Fibroblast of skin of left biceps (primary cell): ENCODE data around the gene NMRAL1.

Experiments
- DNase-seq, 2 experiments: peaks; one replicate each; pipeline ENCODE4 v3.0.0-alpha.2; 2013; ENCODE audit warnings: low read depth in 2 of 2

Gene NMRAL1

GRCh38 chr16:4467916-4468315 is 6.5 kb downstream of the NMRAL1 start:
- DNase-seq = no peak

- no peak for DNase-seq
These were observed 8.2 kb downstream of the NMRAL1 start for GRCh38 chr16:4465977-4466779.

- DNase-seq = no peak
These were observed 10.8 kb downstream of the NMRAL1 start for GRCh38 chr16:4463522-4464163.

DNA sequence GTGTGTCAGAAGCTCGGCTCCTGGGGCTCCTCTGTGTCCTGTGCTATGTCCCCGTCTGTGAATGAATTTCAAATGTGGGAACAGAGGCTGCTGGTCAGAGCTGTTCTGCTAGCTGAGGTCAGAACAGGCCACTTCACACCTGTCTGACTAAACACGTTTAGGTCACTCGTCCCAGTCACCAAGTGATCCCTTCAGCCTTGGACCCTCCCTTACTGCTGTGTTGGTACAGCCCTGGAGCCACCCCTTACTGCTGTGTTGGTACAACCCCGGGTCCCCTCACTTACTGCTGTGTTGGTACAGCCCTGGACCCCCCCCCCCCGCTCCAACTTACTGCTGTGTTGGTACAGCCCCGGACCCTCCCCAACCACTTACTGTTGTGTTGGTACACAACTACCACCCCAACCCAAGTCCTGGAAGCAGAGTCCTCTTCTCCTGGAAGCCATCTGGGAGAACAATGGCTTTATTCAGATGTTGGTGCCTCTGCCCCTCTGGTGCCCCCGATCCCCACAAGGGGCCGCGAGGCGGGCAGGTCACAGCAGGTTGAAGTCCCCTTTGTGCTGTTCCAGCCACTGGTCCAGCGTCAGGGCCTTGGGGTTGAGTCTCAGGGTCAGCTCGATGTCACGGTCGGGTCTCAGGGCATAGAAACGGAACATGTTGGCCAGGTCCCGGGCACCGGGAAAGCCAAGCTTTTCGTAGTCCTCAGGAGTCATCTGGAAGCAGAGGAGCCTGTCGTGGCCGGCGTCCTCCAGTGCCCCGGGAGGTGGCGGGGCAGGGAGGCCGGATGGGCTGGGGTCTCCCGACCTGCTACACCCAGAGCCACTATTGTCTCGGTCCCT is 13.0 kb downstream of the NMRAL1 start:
- no peak for DNase-seq

DNA sequence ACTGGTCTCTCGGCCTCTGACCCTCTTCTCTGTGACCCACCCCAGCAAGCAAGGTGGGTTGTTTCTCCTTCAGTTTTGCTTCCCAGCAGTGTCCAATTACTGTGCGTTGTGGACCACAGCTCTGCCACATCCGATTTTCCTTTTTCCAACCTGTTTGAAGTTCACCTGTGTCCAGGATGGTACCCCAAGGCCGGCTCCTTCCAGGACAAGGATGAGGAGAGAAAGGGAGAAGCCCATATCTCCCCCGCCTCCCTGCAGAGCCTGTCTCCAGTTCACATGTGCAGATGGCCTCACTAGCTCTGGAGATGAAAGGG is 13.5 kb downstream of the NMRAL1 start:
- no peak for DNase-seq

- no peak for DNase-seq
These were observed 18.5 kb downstream of the NMRAL1 start for GRCh38 chr16:4455951-4456350.

GRCh38 chr16:4455081-4455480 is 19.3 kb downstream of the NMRAL1 start:
- DNase-seq = no peak

DNA sequence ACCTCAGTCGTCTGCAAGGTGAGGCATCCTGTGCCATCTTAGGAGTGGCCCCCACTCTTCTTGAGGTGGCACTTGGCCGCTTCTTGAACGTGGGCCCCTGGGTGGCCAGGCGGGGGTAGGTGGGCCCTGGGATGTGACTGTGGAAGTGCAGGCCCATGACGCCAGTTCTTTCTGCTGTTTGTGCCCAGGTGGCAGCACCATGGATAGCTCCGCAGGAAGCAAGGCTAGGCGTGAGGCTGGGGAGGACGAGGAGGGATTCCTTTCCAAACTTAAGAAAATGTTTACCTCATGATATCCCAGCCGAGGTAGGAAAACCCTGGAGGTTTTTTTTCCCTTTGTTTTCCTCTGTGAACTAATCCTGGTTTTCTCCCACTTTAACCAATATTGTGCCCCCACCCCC is 19.8 kb downstream of the NMRAL1 start:
- no peak for DNase-seq

DNA sequence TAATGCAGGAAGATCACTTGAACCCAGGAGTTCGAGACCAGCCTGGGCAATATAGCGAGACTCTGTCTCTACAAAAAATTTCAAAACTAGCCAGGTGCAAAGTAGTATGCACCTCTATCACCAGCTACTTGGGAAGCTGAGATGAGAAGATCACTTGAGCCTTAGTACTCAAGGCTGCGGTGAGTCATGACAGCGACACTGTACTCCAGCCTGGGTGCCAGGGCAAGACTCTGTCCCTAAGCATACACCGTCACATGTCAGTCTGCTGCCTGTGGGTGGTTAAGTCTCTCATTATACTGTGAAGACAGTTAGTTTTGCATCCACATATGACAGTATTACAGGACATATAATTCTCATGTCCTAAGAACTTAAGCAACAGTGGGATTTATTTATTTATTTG is 21.8 kb downstream of the NMRAL1 start:
- no peak for DNase-seq

- no peak for DNase-seq
These were observed 23.4 kb downstream of the NMRAL1 start for GRCh38 chr16:4450931-4451519.

GRCh38 chr16:4450430-4450829 is 24.0 kb downstream of the NMRAL1 start:
- DNase-seq = no peak

- DNase-seq = no peak
These were observed 30.4 kb downstream of the NMRAL1 start for GRCh38 chr16:4443986-4444385.

- no peak for DNase-seq
These were observed 31.2 kb downstream of the NMRAL1 start for GRCh38 chr16:4443271-4443670.

- no peak for DNase-seq
These were observed 32.1 kb downstream of the NMRAL1 start for GRCh38 chr16:4442371-4442770.

- no peak for DNase-seq
These were observed 37.1 kb downstream of the NMRAL1 start for GRCh38 chr16:4437366-4437765.

- no peak for DNase-seq
These were observed 38.9 kb downstream of the NMRAL1 start for GRCh38 chr16:4435337-4436067.

DNA sequence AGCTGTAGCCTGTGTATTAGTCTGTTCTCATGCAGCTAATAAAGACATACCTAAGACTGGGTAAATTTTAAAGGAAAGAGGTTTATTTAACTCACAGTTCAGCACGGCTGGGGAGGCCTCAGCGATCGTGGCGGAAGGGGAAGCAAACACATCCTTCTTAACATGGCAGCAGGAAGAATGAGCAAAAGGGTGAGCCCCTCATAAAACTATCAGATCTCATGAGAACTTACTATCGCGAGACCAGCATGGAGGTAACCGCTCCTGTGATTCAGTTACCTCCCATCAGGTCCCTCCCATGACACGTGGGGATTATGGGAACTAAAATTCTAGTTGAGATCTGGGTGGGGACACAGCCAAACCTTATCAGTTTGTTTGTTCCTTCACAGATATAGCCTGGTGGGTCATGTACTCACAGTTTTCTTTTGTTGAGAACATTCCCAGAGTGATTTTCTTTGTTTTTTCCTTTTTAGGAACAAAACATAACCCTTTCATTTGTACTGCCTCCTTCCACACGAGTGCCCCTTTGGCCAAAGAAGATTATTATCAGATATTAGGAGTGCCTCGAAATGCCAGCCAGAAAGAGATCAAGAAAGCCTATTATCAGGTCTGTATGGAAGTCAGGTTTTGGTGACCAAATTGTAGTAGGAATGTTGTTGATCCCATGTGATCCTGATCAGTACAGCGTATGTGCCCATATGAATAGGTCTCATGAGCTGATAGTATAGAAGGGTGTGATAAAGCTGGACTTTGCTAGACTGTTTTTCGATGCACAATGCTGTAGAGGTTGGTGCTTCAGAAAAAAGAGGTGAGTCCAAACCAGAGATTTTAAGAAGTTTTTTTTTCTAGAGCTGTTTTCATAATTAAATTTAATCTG is 40.3 kb downstream of the NMRAL1 start:
- DNase-seq = no peak

DNA sequence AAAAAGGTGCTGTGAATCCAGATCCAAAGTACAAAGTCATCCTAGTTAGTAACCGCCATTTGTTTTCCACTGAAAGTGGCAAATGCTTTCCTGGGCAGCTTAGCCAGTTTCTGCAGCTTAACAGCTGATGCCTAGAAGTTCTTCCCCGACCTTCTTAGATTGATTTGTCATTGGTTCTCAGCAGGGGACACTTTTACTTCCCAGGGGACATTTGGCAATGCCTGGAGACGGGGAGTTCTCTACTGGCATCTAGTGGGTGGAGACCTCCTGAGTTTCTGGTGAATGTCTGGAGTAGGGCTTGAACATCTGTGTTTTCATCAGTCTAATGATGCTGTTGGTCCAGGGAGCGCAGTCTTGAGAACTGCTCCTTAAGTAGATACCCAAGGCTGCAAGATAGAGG is 41.2 kb downstream of the NMRAL1 start:
- no peak for DNase-seq

DNA sequence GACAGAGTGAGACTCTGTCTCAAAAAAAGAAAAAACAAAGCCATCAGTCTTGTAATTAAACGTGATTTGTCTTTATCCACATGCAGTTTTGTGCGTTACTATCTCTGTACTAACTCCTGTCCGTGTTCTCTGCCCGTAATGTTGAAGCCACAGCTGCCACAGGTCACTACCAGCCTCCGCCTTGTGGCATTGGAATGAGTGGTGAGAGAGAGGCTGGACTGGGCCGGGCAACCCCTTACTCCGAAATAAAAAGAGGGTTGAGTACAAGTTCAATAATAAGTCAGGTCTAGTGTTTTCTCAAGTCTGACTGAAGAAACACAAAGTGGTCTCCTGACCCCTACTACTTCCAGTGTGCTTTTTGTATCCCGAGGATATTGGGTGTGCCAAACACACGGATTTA is 43.4 kb downstream of the NMRAL1 start:
- no peak for DNase-seq

DNA sequence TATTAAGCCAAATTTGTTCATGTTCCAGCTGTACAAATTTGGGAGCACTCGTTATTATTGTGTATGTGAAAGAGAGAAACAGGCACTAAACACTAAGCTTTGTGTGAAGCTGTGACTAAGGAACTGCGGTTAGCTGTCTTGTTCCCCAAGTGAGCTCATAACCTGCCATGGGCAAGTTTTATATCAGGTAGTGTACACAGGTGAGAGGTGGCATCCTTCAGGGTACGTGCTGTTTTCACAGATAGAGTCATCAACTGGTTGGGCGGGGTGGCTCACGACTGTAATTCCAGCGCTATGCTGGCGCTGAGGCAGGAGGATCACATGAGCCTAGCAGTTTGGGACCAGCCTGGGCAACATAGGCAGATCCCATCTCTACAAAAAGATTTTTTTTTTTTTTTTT is 45.9 kb downstream of the NMRAL1 start:
- no peak for DNase-seq
